Chondrocyte (in vitro differentiated cells): ENCODE measurements around the gene AUTS2. TPM values are rescaled to one million over a fixed set of nuclear protein-coding genes. Genes with fewer than 3 reads are reported as not detected.

Experiments used
- DNase-seq: peaks from one replicate; pipeline ENCODE4 v3.0.0; 2021; ENCODE audit warnings: mixed read lengths, low spot score
- H3K27ac Mint-ChIP-seq: one replicate; pipeline ENCODE4 v1.8.0; 2021; ENCODE audit warnings: mild to moderate bottlenecking, moderate library complexity, mixed read lengths; ENCODE audit not compliant: unreplicated experiment
- H3K27me3 Mint-ChIP-seq: 2 replicates; pipeline ENCODE4 v1.8.0; 2021; ENCODE audit warnings: low read depth, mixed read lengths
- H3K36me3 Mint-ChIP-seq: 2 replicates; pipeline ENCODE4 v1.8.0; 2021; ENCODE audit warnings: low read depth, mixed read lengths
- H3K4me1 Mint-ChIP-seq: 2 replicates; pipeline ENCODE4 v1.8.0; 2021; ENCODE audit warnings: low read depth, mild to moderate bottlenecking, mixed read lengths
- H3K4me3 Mint-ChIP-seq: one replicate; pipeline ENCODE4 v1.8.0; 2021; ENCODE audit warnings: mild to moderate bottlenecking, moderate library complexity, mixed read lengths; ENCODE audit not compliant: unreplicated experiment
- H3K9me3 Mint-ChIP-seq: 2 replicates; pipeline ENCODE4 v1.8.0; 2021; ENCODE audit warnings: low read depth, mixed read lengths
- CTCF ChIP-seq: fragments of 200-600 bp; sonication (generic); IDR thresholded peaks from 2 replicates; pipeline ENCODE4 v1.5.0; 2021; ENCODE audit warnings: antibody characterized with exemption, mild to moderate bottlenecking, moderate library complexity
- total RNA-seq: library from RNA; stranded (reverse); gene quantifications from 3 replicates; pipeline ENCODE4 v1.2.1, GENCODE V29; 2021

AUTS2 gene
- total RNA-seq, 1 donor from 2014 or later, result 31.5 TPM

DNA sequence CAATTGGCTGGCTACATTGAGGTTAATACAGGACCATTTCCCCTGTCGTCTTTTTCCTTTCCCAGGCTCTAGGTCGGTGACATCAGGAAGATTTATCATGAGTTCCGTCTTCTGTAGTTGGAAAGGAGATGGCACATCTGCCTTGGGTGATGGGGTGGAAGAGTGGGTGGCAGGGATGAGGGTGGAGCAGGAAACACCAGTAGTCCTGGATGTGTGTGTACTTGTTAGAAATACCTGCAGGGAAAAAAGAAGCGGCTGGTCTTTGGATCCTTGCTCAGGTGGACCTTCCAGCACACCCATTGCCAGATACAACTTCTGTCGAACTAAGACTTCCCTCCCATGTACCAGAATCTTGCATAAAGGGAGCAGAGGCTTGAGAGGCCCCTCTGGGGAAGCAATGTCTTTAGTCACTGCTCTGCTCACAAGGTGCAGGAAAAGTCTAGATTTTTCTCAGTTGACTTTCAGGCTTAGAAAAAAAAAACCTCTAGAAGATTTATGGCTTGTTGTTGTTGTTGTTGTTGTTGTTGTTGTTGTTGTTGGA, 1016.9 kb downstream of the AUTS2 start:
- no peaks in the 10 kb centered on the region for H3K9me3 Mint-ChIP-seq
- no peak for DNase-seq
- peak overlapping the region; percentile 87 for H3K27ac Mint-ChIP-seq
- H3K27me3 Mint-ChIP-seq, result no peaks in the 10 kb centered on the region
- no peak overlapping the region for H3K4me3 Mint-ChIP-seq
- H3K4me1 Mint-ChIP-seq, result peaks cover 14% of the 10 kb centered on the region
- no peak for TF ChIP-seq CTCF
- no peaks in the 10 kb centered on the region for H3K36me3 Mint-ChIP-seq

DNA sequence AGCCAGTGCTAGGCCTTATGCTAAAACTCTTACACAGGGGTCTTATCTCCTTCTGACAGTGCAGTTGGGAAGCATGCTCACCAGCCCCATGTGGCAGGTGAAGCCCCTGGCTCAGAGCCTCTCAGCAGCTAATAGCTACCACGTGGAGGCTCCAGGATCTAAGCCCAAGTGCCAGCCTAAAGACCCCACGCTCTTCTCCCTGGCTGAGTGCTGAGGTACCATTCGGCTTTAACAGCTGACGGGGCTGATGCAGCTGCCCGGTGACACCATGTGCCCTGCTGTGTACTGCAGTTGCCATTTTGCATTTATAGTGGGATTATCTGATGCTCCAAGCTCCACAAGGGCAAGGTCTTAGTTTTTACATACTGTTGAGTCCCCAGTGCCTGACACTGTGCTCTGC, 1017.9 kb downstream of the AUTS2 start:
- H3K27me3 Mint-ChIP-seq, result no peaks in the 10 kb centered on the region
- no peaks in the 10 kb centered on the region for H3K9me3 Mint-ChIP-seq
- peaks cover 14% of the 10 kb centered on the region for H3K4me1 Mint-ChIP-seq
- H3K4me3 Mint-ChIP-seq, result no peak overlapping the region
- no peak for DNase-seq
- H3K27ac Mint-ChIP-seq, result no peak overlapping the region
- H3K36me3 Mint-ChIP-seq, result no peaks in the 10 kb centered on the region
- TF ChIP-seq CTCF, result no peak

- H3K4me3 Mint-ChIP-seq, result no peak overlapping the region
- H3K27ac Mint-ChIP-seq, result no peak overlapping the region
- peaks cover 14% of the 10 kb centered on the region for H3K4me1 Mint-ChIP-seq
- DNase-seq, result no peak
- no peaks in the 10 kb centered on the region for H3K9me3 Mint-ChIP-seq
- no peaks in the 10 kb centered on the region for H3K36me3 Mint-ChIP-seq
- H3K27me3 Mint-ChIP-seq, result no peaks in the 10 kb centered on the region
- TF ChIP-seq CTCF, result no peak
These were observed 1018.5 kb downstream of the AUTS2 start for GRCh38 chr7:70616821-70617220.

GRCh38 chr7:70618020-70618551, 1019.8 kb downstream of the AUTS2 start:
- no peak for TF ChIP-seq CTCF
- Mint-ChIP-seq H3K36me3 (no peaks in the 10 kb centered on the region), H3K4me3 (no peak overlapping the region), H3K27ac (no peak overlapping the region), H3K27me3 (no peaks in the 10 kb centered on the region), H3K4me1 (peaks cover 14% of the 10 kb centered on the region), H3K9me3 (no peaks in the 10 kb centered on the region)
- DNase-seq, result no peak

- Mint-ChIP-seq H3K27me3 (no peaks in the 10 kb centered on the region), H3K36me3 (no peaks in the 10 kb centered on the region), H3K27ac (no peak overlapping the region), H3K4me3 (no peak overlapping the region), H3K4me1 (peaks cover 11% of the 10 kb centered on the region), H3K9me3 (no peaks in the 10 kb centered on the region)
- no peak for TF ChIP-seq CTCF
- DNase-seq, result no peak
These were observed 1020.9 kb downstream of the AUTS2 start for GRCh38 chr7:70619130-70619529.
